Ovary (tissue), 3 donors: ENCODE data around the gene NFASC.

Source experiments
- EP300 ChIP-seq: sonication (generic); formaldehyde crosslinking; IDR thresholded peaks from one replicate; pipeline ENCODE4 v1.6.1; 2017; ENCODE audit warnings: antibody characterized with exemption
- POLR2A ChIP-seq: fragments of 450-650 bp; IDR thresholded peaks from one replicate; pipeline ENCODE4 v1.6.1; 2017; ENCODE audit warnings: antibody characterized with exemption, mild to moderate bottlenecking, moderate library complexity
- TF ChIP-seq, protein P1 (sequence below), 3 donors: fragments of 450-650 bp in 2 of 3; fragments of 200-600 bp in 1 of 3; IDR thresholded peaks; one replicate each; pipeline versions ENCODE4 v1.5.1 to v1.8.0; 2016 to 2022; ENCODE audit warnings: antibody characterized with exemption in 3 of 3, mild to moderate bottlenecking in 1 of 3
- donor health status: DM: no; HTN: no; CAD: no.

DNA sequence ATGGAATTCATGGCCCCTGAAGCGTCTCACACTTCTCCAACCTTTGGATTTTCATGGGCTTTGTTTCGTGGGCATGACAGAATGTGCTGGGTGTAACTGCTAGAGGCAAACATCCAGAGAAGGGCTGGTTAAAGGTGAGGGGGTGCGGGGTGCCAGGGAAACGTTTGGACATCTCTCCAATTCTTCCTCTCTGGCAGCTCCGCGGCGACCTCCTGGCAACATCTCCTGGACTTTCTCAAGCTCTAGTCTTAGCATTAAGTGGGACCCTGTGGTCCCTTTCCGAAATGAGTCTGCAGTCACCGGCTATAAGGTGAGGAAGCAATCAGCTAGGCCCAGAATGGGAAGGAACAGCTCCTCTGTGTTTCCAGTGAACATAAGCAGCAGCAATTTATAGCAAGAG lies 201.6 kb downstream of the NFASC start:
- TF ChIP-seq EP300 (no peak), POLR2A (no peak)
- TF ChIP-seq, protein P1, sequence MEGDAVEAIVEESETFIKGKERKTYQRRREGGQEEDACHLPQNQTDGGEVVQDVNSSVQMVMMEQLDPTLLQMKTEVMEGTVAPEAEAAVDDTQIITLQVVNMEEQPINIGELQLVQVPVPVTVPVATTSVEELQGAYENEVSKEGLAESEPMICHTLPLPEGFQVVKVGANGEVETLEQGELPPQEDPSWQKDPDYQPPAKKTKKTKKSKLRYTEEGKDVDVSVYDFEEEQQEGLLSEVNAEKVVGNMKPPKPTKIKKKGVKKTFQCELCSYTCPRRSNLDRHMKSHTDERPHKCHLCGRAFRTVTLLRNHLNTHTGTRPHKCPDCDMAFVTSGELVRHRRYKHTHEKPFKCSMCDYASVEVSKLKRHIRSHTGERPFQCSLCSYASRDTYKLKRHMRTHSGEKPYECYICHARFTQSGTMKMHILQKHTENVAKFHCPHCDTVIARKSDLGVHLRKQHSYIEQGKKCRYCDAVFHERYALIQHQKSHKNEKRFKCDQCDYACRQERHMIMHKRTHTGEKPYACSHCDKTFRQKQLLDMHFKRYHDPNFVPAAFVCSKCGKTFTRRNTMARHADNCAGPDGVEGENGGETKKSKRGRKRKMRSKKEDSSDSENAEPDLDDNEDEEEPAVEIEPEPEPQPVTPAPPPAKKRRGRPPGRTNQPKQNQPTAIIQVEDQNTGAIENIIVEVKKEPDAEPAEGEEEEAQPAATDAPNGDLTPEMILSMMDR (IDR thresholded peaks at IDR 0.05): no peak
